Stimulated activated CD8-positive, alpha-beta memory T cell treated with anti-CD3 and anti-CD28 coated beads, Interleukin-15, amount 100 ng/mL, for 24 hours (primary cell): Measurements from ENCODE around the gene KCNE3.

Source experiments
- DNase-seq: peaks from one replicate; pipeline ENCODE4 v3.0.0-alpha.2; 2020; ENCODE audit warnings: low read depth

The KCNE3 gene, protein sequence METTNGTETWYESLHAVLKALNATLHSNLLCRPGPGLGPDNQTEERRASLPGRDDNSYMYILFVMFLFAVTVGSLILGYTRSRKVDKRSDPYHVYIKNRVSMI

DNA sequence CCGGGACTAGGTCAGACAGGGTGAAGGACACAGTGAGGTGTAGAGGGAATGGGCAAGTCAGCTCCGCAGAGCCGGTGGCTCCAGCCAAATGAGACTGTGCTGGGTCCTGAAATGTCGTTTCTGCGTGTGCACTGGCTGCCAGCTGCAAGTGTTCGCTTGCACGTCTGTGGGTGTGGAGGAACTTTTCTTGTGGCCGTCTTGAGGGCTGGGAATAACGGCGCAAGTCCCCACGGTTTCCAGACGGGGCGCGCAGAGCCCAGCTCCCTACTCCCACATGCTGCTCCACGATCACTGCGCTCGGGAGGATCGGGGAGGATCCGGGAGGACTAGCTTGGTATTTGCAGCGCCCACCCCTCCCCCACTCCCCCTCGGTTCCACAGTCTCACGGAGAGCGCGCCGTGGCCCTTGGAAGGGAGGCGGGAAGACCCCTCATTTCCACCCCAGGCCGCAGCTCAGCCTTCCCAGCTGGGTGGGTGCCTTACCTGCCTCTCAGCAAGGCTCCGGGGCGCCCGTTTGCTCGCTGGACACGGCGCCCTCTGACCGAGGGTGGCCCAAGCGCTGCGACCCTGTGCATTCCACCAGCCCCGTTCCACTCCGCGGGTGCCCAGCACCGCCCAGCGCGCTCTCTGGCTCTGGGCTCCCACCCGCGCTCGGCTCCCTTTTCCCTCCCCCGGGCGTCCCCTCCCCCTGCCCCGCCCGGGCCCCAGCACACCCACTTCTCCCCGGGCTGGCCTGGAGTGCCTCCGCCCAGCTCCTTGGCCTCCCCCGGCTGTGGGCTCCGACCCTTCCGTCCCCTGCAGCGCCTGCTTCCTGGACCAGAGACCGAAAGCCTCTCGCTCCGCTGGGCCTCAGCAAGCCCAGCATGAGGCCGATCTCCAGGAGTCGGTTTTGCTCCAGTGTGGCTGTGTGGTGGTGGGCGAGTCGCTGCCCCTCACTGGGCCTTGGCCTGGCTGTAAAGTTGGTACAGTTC lies at the start of gene KCNE3:
Gene KCNE3, minus strand, starts transcription at position 634 of the 970 bp plus-strand sequence. CDS start 9,986 bp downstream, outside the sequence.
- DNase-seq = no peak

DNA sequence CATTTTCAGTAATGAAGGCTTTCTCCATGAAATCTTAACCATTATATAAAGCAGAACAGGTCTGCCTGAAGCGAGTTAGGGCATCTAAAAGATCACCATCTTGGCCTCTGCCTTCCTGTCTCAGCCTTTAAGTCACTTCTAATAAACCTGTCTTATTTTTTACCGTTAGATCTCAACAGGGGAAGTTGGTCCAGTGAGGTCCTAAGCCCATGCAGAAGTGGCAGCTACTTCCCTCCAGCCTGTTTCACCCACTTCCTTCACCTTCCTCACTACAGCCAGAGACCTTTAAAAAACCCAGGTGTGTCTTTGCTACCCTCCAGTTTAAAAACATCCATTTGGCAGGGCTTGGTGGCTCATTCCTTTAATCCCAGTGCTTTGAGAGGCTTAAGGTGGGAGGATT lies 40.2 kb upstream of the KCNE3 start:
- DNase-seq = no peak

DNA sequence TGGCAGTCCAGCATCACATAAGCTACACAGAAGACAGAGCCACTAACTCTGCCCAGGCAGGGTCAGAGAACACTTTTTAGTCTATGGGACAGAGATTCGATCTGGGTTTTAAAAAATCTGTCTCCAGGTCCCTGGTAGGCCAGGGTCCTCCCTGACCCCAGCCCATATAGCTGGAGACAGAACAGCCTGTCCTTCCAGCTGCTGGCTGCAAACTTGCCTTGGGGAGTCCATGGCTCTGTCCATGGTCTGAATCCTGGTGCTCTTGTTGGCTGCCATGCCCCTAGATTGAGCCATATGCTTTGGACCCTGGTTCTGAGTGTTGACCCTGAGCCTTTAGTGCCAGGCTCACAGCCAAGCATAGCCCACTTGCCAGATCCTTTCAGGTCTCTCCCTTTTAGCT lies 39.5 kb upstream of the KCNE3 start:
- no peak for DNase-seq

DNA sequence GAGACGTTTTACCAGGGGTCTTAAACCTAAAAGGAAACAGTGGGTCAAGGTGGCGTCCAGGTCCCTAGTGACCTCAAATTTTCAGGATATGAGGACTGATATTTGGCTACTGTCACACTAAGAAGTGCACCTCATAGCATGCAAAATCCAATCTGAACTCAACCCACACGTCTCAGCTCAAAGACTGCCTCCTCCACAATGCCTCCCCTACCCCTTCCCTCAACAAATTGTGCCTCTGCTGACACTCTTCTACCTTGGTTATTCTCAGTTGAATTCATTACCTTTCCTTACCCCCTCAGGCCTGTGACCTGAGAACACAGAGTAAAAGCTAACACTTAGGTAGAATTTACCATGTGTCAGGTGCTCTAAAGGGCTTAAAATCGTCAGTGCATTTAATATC lies 38.6 kb upstream of the KCNE3 start:
- no peak for DNase-seq

DNA sequence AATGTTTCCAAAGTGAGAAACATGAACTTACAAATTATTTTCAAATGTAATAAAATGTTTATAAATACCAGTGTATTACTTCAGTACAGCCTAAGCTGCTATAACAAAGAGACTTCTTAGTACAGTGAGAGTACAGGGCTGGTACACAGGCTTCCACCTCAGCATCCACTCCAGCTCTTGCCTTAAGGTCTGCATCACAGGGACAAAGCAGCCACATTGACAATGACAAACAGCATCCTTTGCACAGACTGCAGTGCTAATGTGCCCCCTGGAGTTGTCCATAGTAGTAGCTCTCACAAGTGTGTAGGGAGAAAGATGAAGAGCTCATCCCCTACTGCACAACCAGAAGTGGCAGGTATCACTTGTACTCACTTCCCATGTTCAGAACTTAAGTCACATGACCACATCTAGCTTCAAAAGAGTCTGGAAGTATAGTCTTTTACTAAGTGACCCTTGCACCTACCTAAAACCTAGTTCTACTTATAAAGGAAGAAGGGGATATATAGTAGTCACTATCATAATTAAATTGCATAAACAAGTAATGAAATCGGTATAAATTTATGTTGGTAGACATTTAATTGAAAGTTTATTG lies 36.8 kb upstream of the KCNE3 start:
- DNase-seq = no peak

DNA sequence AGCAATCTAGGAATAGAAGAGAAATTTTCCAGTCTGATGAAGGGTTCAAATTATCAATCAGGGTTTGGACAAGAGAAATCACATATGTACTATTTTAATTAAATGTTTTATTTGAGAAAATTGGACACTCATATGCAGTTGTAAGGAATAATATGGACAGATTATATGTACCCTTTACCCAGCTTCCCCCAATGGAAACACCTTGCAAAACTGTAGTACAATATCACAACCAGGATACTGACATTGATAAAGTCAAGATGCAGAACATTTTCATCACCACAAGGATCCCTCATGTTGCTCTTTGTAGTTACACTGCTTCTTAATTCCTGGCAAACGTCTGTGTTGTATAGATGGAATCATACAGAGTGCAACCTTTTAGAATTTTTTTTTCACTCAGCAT lies 27.6 kb upstream of the KCNE3 start:
- DNase-seq = no peak

DNA sequence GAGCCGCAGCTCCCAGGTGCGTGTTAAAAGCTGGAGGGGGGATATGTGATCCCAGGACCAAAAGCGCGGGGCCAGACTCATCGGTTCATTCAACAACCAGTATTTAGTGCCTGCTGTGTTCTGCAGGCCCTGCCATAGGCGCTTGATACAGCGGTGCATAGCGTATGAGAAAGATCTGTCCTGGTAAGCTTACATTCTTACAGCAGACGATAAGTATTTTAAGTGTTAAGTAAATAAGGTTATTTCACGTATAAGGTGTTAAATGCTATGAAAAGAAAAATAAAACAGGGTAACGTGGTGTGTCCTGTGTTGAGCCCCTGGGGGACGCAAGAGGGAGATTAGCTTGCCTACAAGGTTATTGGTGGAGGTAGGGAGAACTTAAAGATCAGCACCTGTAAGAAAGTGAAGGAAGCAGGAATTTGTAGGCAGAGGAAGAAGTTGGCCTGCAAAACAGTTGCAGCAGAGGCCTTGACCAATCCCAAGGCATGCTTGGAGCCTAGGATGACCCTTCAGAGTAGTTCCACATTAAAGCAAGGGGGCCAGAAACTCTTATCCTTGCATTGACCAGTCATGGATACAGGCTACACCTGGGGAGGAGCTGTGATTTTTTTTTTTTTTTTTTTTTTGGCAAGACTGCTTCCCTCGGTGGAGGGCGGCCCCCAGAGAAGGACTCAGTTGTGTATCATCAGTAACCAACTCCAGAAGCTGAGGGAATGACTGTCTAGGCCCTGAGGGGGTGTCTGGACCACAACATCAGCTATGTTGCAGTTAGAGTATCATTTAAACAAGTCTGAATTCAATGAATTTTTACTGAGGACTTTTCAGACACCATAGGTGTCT lies 26.7 kb upstream of the KCNE3 start:
- DNase-seq = no peak

DNA sequence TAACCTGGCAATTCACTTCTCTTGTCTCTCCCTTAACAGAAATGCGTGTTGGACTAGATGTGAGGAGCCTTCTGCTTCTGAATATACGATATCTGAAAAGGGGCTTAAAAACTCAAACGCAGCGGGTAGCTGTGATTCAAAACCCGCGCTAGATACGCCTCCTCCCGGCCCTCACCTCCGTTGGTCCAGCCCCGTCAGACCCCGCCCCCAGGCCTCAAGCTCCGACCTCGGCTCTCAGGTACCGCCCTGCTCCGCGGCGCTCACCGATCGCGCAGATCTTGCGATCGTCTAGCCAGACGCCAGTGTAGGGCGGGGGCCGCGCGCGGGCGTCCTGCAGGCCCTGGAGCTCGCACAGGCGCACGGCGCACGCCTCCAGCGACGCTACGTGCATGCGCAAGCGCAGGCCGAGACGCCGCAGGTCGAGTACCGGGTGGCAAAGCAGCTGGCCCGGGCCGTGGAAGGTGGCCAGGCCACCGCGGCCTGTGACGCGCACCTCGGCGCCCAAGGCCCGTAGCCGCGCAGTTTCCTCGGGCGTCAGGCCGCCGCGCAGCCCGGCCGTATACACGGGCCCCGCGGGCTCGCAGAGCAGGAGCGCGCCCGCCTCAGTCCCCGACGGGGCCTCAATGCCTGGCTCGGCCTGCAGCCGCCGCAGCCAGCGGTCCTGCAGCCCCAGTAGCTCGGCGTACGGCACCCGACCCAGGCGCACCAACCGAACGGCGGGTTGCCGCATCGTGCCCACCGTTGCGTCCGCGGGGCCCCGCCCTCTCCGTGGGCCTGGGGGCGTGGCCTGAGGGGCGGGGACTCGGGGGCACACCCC lies 25.8 kb upstream of the KCNE3 start, which contains the start of gene LIPT2:
Gene LIPT2, minus strand, starts transcription at position 751 of the 817 bp plus-strand sequence. Its CDS starts 21 bp downstream, at position 730.
- peak; percentile 89 for DNase-seq

DNA sequence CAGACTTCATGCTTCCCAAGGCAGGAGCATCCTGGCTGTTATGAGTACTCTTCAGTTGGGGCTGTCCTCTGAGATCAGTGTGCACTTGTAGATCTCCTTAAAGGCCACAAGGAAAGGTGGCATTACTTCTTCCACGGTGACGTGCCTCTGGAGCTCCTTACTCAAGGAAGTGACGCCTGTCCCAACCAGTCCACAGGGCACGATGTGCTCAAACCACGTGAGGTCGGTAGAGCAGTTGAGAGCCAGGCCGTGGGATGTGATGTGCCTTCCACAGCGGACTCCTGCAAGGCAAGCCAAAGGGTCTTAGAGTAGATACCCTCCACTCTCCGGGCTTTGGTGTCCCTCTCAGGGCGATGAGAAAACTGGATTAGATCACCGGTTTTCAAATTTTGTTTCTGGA lies 24.7 kb upstream of the KCNE3 start:
- no peak for DNase-seq

DNA sequence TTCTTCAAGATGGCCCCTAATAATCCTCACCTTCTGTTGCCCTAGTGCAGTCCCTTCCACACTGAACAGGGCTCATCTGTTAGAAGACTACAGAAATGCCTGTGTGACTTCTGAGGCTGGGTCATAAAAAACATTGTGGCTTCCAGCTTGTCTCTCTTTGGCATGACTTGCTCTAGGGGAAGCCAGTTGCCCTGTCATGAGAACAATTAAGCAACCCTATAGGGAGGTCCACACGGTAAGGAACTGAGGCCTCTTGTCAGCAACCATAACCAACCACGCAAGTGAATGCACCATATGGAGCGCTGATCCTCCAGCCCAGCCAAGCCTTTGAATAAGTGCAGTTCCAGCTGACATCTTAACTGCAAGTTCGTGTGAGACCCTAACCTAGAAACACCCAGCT lies 23.6 kb upstream of the KCNE3 start:
- no peak for DNase-seq

DNA sequence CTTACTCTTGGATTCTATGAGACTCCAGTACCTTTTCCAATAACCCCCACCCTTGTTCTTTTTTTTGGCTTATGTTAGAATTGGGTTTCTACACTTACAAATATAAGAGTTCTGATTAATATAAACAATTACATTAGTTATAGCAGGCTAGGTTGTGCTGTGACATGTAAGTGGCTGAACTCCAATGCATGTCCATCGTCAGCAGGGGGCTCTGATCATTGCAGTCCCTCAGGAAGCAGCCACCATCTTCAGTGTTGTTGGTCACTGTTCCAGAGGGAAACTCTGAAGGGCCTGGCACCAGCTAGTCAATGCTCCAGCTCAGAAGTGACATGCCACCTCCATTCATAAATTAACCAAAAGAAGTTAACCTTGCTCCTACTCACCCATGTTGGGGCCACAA lies 20.5 kb upstream of the KCNE3 start:
- DNase-seq = no peak

DNA sequence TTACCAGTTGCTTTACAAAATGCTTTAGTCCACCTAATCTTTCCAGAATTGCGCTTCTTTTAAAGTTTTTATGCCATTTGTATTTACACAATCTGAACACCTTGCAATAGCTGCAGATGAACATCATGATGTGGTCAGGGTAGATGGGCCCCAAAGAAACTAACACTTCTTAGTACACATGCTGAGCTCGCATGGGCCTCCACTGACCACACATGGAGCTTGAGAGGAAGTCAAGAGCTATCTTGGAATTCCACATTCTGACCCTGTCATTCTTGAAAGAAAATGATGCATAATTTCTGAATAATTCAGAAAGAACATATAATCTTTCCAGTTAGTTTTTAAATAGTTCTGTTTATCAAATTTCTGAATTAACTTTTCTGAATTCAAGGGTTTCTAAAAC lies 18.5 kb upstream of the KCNE3 start:
- no peak for DNase-seq

DNA sequence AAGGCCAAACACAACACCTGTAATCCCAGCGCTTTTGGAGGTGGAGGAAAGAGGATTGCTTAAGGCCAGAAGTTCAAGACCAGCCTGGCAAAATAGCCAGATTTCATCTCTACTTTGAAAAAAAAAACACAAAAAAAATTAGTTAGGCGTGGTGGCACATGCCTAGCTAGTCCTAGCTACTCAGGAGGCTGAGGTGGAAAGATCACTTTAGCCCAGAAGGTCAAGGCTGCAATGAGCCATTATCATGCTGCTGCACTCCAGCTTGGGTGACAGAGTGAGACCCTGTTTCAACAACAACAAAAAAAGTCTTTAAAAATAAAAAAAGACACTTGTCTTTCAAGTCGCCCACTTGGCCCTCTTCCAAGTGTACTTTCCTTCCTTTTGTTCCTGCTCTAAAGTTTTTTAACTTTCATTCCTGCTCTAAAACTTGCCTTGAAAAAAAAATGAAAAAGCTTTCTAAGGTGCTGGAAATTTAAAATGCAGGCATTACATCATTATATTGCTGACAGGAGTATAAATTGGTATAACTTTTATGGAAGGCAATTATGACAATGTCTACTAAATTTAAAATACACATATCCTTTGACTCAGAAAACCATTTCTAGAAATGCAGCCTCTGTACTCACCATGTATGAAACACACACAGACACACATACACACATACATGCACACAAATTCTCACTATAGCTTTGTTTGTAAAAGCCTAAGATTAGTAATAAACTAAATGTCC lies 13.5 kb upstream of the KCNE3 start:
- DNase-seq = no peak

DNA sequence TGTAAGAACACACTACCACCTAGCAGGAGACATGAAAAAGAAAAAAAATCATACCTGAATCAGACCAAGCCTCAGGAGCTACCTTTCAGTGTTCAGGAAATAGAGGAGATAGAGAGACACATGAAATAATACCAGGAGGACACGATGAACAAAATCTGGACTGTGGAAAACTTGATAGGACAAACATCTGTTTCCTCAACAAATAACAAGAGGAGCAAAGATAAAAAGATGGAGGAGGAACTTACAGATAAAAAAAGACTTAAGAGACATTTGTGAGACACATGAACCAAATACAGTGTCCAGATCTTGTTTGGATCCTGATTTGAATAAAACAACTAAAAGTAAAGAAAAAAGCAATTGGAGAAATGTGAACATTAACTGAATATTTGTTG lies 12.4 kb upstream of the KCNE3 start:
- DNase-seq = no peak

DNA sequence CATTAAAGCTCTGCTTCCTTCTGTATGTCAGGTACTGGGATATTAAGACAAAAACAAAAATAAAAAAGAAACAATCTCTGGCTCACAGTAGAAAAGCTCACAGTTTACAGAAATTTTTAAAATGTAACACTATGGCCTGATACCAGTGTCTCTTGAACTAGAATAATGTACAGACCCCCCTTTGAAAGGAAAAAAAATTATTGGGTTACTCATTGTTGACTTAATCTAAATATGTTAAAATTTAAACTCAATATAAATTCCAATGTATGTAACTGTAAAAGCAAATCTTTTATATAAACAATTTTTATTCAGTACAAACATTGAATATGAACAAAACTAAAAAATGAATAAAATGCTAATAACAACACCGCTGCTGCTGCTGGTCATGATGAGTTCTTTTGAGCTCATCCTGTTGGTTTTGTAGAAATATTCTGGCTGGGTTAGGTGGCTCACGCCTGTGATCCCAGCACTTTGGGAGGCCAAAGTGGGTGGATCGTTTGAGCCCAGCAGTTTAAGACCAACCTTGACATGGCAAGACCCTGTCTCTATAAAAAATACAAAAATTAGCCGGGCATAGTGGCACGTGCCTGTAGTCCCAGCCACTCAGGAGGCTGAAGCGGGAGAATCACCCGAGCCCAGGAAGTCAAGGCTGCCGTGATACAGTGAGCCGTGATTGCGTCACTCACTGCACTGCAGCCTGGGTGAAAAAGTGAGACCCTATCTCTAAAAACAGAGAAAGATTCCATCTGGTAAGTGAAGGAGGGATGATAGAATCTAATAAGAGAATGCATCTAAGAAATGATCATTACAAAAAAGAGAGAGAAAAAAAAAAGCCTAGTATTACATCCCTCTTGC lies 11.8 kb upstream of the KCNE3 start:
- DNase-seq = no peak

DNA sequence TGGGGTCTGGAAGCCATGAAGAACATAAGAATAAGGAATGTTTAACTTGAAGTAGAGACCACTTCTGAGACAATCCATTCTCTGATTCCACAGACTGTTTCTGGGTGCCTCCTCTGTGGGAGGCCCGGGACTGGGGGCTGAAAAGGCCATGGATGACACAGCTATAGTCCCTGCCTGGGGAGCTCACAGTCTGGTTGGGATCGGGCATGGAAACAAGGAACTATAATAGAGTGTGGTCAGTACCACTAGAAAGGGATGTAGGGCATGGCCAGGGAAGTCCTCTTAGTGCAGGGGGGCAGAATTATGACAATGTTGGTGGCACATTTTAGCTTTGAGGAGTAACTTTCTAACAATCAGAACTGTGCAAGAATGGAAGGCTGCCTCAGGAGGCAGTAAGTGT lies 9.2 kb upstream of the KCNE3 start:
- no peak for DNase-seq

DNA sequence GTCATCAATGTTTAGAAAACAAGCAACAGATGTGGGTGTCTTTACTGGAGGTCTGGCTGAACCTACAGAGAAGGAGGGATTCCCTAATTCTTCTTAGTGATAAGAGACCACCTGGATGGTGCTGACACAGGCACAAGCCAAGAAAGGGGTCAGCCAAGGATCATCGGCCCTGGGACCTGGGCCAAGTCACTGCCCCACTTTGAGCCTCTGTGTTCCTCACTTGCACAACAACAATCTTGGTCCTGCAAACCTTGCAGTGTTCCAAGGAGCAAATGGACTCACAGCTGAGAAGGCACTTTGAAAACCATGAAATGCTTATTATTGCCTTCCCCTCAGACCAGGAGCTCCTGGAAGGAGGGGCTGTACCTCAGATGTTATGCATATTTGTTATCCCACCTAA lies 7.0 kb upstream of the KCNE3 start:
- no peak for DNase-seq

DNA sequence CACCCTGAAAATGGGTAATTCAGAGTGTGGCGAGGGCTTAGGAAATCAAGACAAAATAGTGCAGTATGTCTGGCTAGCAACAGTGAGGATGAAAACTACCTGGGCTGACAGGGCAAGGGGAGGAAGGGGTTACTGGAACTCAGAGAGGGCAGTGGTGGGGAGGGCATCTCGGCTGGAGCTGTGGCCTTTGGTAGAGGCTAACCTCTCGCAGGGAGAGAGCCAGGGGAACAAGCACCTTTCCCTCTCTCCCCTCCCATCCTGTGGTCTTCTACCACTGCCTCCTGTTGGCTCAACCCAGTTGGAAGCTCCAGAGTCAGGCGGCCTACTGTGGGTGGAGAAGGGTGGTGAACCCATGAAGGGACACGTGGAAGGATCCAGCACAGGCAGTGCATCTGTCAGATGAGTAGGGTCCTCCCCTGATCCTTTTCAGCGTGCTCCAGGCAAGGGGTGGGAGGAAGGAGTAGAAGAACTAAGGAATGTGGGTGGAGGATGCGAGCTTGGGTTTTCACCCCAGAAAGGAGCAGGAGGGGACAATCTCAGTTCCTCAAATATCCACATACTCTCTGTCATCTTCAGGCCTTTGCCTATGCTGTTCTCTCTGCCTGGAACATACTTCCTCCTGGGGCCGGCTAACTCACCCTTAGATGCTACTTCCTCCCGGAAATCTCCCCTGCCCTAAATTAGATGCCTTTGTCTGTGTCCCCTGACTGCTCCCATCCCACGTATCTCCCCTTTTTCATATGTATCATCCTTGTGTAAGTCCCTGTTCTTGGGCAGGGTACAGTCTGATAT lies 6.2 kb upstream of the KCNE3 start:
- no peak for DNase-seq
